Gastroesophageal sphincter (tissue), 3 donors: ENCODE measurements around the gene LRIG3.

Experiments used
- POLR2A ChIP-seq, 2 donors: fragments of 450-650 bp; IDR thresholded peaks; one replicate each; pipeline ENCODE4 v1.6.1; 2017; ENCODE audit warnings: antibody characterized with exemption in 2 of 2, mild to moderate bottlenecking in 2 of 2, moderate library complexity in 1 of 2
- POLR2AphosphoS5 ChIP-seq: sonication (generic); formaldehyde crosslinking; IDR thresholded peaks from one replicate; pipeline ENCODE4 v1.6.1; 2017; ENCODE audit warnings: antibody characterized with exemption
- TF ChIP-seq, protein P1 (sequence below), 4 experiments: fragments of 200-600 bp in 2 of 4; fragments of 450-650 bp in 2 of 4; sonication (generic) in 1 of 4; IDR thresholded peaks; one replicate each; pipeline ENCODE4 v1.5.1; 2017 to 2019; ENCODE audit warnings: antibody characterized with exemption in 4 of 4, mild to moderate bottlenecking in 2 of 4, moderate library complexity in 2 of 4

DNA sequence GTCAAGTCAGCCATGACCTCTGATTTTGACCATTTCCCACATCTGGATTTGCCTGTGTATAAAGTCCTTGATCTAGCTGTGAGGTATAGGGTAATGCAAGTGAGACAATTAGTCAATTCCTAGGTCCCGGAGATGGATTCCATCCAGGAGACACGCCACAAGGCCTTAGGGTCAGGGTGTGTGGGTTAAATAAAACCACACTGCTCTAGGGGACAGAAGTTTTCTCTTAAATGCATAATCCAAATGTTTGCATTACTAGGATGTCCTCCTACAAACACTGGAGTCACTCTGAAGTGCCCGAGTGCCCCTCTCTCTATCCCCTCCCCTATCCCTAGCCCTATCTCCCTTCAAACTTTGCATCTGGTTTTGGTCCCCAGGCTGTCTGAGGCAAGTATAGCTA, 26.8 kb downstream of the LRIG3 start:
- TF ChIP-seq, protein P1, sequence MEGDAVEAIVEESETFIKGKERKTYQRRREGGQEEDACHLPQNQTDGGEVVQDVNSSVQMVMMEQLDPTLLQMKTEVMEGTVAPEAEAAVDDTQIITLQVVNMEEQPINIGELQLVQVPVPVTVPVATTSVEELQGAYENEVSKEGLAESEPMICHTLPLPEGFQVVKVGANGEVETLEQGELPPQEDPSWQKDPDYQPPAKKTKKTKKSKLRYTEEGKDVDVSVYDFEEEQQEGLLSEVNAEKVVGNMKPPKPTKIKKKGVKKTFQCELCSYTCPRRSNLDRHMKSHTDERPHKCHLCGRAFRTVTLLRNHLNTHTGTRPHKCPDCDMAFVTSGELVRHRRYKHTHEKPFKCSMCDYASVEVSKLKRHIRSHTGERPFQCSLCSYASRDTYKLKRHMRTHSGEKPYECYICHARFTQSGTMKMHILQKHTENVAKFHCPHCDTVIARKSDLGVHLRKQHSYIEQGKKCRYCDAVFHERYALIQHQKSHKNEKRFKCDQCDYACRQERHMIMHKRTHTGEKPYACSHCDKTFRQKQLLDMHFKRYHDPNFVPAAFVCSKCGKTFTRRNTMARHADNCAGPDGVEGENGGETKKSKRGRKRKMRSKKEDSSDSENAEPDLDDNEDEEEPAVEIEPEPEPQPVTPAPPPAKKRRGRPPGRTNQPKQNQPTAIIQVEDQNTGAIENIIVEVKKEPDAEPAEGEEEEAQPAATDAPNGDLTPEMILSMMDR (IDR thresholded peaks at IDR 0.05) = no peak
- TF ChIP-seq POLR2A (IDR thresholded peaks at IDR 0.05) (no peak), POLR2AphosphoS5 (no peak)
